K562 (cell line): Measurements from ENCODE around the gene VWA5B1. TPM values are rescaled to one million over a fixed set of nuclear protein-coding genes. Genes with fewer than 3 reads are reported as not detected.

ENCODE experiments used
- CEBPZ ChIP-seq: fragments of 150-350 bp; IDR thresholded peaks from 2 replicates; pipeline ENCODE4 v1.6.1; 2014; ENCODE audit warnings: low read depth, mild to moderate bottlenecking, low read length, borderline replicate concordance
- ELF2 ChIP-seq: fragments of 250-450 bp; sonication (Bioruptor Pico); IDR thresholded peaks from 2 replicates; pipeline ENCODE4 v1.5.0; 2021; ENCODE audit warnings: mild to moderate bottlenecking
- ZBTB26 ChIP-seq: fragments of 450-650 bp; formaldehyde crosslinking; IDR thresholded peaks from 2 replicates; pipeline ENCODE4 v1.4.0; 2022; ENCODE audit warnings: missing genetic modification characterization
- ZEB2 ChIP-seq: fragments of 450-650 bp; IDR thresholded peaks from 2 replicates; pipeline ENCODE4 v1.6.1; 2016
- ZNF830 ChIP-seq: fragments of 250-450 bp; sonication (Bioruptor Pico); IDR thresholded peaks from 2 replicates; pipeline ENCODE4 v1.5.0; 2021; ENCODE audit warnings: mild to moderate bottlenecking
- polyA plus RNA-seq, 8 experiments: library from polyadenylated mRNA; depleted of rRNA in 4 of 8; stranded (reverse) in 5 of 8; unstranded in 3 of 8; fragments of >200 nt; fragmentation: Nextera tagmentation in 2 of 8; fragmentation: Illumina TruSeq in 1 of 8; extraction: Ambion mirVana in 2 of 8; extraction: Trizol in 1 of 8; gene quantifications; 2 replicates each; pipeline versions ENCODE4 v1.2.1 to v1.2.3, GENCODE V29; 2011 to 2014; ENCODE audit warnings: inconsistent platforms in 1 of 8, missing spikeins in 1 of 8
- total RNA-seq, 7 experiments: library from RNA; depleted of rRNA in 6 of 7; stranded (reverse); fragments of >200 nt in 6 of 7; fragmentation: Illumina TruSeq in 2 of 7; extraction: Trizol in 2 of 7; gene quantifications; 2 replicates each; pipeline versions ENCODE4 v1.2.1 to v1.2.3, GENCODE V29; 2011 to 2021; ENCODE audit warnings: low replicate concordance in 1 of 7

Gene VWA5B1
- total and polyA plus RNA-seq, 9 of the 15 experiments (the other 6 are each of a cell fraction or from before 2014, with no cell fraction given) = not detected

DNA sequence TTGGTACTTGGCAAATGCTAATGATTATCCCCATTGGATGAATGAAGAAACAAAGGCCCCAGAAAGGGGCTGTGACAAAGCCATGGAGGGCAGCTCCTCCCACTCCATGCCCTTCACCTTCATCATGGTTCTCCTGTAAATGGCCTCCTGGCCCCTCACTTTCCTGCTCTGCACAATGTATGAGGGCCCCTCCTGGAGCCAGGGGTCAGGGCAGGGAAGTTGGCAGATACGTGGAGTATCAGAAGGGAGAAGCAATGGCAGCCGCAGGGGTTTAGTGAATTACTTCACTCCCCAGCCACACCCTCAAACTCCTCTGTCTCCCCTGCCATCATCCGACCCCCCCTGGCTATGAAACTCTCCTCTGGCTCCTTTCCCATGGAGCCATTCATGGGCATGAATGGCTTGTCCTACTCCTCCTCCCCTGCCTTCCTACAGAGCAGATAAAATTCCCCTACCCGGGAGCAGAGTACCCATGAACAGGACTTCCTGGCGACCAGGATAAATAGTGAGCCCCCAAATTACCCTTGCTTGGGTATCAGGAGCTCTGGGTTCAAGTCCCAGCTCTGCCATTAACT lies 109.0 kb downstream of the VWA5B1 start (continued):
- TF ChIP-seq ELF2 (CRISPR knock-in tag) (no peak), ZBTB26 (CRISPR knock-in tag) (no peak), ZEB2 (no peak), CEBPZ (no peak), ZNF830 (CRISPR knock-in tag) (no peak)
- TF ChIP-seq, all 486 proteins: peak for 0
